Ishikawa (cell line): Measurements from ENCODE around the gene GFOD2.

ENCODE experiments used
- CEBPB ChIP-seq: IDR thresholded peaks from 2 replicates; pipeline ENCODE4 v1.6.1; 2012
- CREB1 ChIP-seq: IDR thresholded peaks from 2 replicates; pipeline ENCODE4 v1.6.1; 2012; ENCODE audit warnings: low read depth
- EGR1 ChIP-seq: IDR thresholded peaks from 2 replicates; pipeline ENCODE4 v1.6.1; 2012
- EP300 ChIP-seq: IDR thresholded peaks from 2 replicates; pipeline ENCODE4 v1.6.1; 2012; ENCODE audit warnings: borderline replicate concordance
- FOXM1 ChIP-seq: IDR thresholded peaks from 2 replicates; pipeline ENCODE4 v1.6.1; 2012; ENCODE audit warnings: low read depth, borderline replicate concordance
- MAX ChIP-seq: IDR thresholded peaks from 2 replicates; pipeline ENCODE4 v1.6.1; 2012
- NFIC ChIP-seq: IDR thresholded peaks from 2 replicates; pipeline ENCODE4 v1.6.1; 2012
- RAD21 ChIP-seq: IDR thresholded peaks from 2 replicates; pipeline ENCODE4 v1.6.1; 2012; ENCODE audit warnings: low read depth
- REST ChIP-seq: IDR thresholded peaks from 2 replicates; pipeline ENCODE4 v1.6.1; 2012; ENCODE audit warnings: low read depth, mild to moderate bottlenecking
- TAF1 ChIP-seq: IDR thresholded peaks from 2 replicates; pipeline ENCODE4 v1.6.1; 2012; ENCODE audit warnings: low read depth, mild to moderate bottlenecking
- TCF12 ChIP-seq: IDR thresholded peaks from 2 replicates; pipeline ENCODE4 v1.6.1; 2012; ENCODE audit warnings: low read depth
- TEAD4 ChIP-seq: IDR thresholded peaks from 2 replicates; pipeline ENCODE4 v1.6.1; 2012
- USF1 ChIP-seq: IDR thresholded peaks from 2 replicates; pipeline ENCODE4 v1.6.1; 2012
- YY1 ChIP-seq: IDR thresholded peaks from 2 replicates; pipeline ENCODE4 v1.6.1; 2012; ENCODE audit warnings: low read depth
- ZBTB7A ChIP-seq: IDR thresholded peaks from 2 replicates; pipeline ENCODE4 v1.6.1; 2012; ENCODE audit warnings: low read depth

The GFOD2 gene

GRCh38 chr16:67719048-67719777 lies at the start of gene GFOD2:
Gene GFOD2 (minus strand): TSS chr16:67719316. CDS start chr16:67685715, 33,601 bp downstream.
- no peak for TF ChIP-seq YY1
- TF ChIP-seq NFIC = no peak
- TF ChIP-seq USF1 = no peak
- peak; percentile 78; the same call in 1 of the 2 replicates for TF ChIP-seq TAF1
- TF ChIP-seq EGR1 = peak; percentile 55; the same call in 1 of the 2 replicates
- TF ChIP-seq EP300 = no peak; the same call in 1 of the 2 replicates
- no peak for TF ChIP-seq TEAD4
- no peak for TF ChIP-seq FOXM1
- no peak; the same call in 1 of the 2 replicates for TF ChIP-seq ZBTB7A
- TF ChIP-seq MAX = peak; percentile 1; the same call in 1 of the 2 replicates
- no peak for TF ChIP-seq CEBPB
- TF ChIP-seq TCF12 = no peak; the same call in 1 of the 2 replicates
- TF ChIP-seq RAD21 = no peak
- TF ChIP-seq CREB1 = no peak
- TF ChIP-seq REST = no peak

GRCh38 chr16:67767953-67768352 lies 48.8 kb upstream of the GFOD2 start:
- TF ChIP-seq RAD21 = no peak
- TF ChIP-seq CREB1 = no peak
- no peak for TF ChIP-seq EP300
- no peak for TF ChIP-seq REST
- no peak for TF ChIP-seq NFIC
- no peak for TF ChIP-seq CEBPB
- TF ChIP-seq TCF12 = no peak
- TF ChIP-seq ZBTB7A = no peak
- TF ChIP-seq MAX = no peak
- no peak for TF ChIP-seq USF1
- no peak for TF ChIP-seq FOXM1

- TF ChIP-seq CEBPB = no peak
- no peak for TF ChIP-seq USF1
- no peak for TF ChIP-seq TAF1
- TF ChIP-seq FOXM1 = no peak
- TF ChIP-seq RAD21 = no peak
- TF ChIP-seq REST = no peak
- TF ChIP-seq EP300 = no peak
- no peak for TF ChIP-seq ZBTB7A
- TF ChIP-seq CREB1 = no peak
- no peak for TF ChIP-seq NFIC
- no peak for TF ChIP-seq TCF12
- TF ChIP-seq MAX = no peak
- no peak for TF ChIP-seq TEAD4
- no peak for TF ChIP-seq YY1
- no peak for TF ChIP-seq EGR1
Measured at GRCh38 chr16:67766291-67766690, 47.2 kb upstream of the GFOD2 start.
